NCI-H2029 treated with DMSO at 0.1 percent for 48 hours (cell line): ENCODE results near the gene NHP2.
"Not testable (repeated sequence)": the region's sequence is repeated elsewhere in the genome, so short reads cannot be mapped to it uniquely, and the experiment has no call there.

ENCODE experiments used
- DNase-seq: peaks from one replicate; lab custom pipeline; 2025; lab: John Stamatoyannopoulos, UW

The NHP2 gene

DNA sequence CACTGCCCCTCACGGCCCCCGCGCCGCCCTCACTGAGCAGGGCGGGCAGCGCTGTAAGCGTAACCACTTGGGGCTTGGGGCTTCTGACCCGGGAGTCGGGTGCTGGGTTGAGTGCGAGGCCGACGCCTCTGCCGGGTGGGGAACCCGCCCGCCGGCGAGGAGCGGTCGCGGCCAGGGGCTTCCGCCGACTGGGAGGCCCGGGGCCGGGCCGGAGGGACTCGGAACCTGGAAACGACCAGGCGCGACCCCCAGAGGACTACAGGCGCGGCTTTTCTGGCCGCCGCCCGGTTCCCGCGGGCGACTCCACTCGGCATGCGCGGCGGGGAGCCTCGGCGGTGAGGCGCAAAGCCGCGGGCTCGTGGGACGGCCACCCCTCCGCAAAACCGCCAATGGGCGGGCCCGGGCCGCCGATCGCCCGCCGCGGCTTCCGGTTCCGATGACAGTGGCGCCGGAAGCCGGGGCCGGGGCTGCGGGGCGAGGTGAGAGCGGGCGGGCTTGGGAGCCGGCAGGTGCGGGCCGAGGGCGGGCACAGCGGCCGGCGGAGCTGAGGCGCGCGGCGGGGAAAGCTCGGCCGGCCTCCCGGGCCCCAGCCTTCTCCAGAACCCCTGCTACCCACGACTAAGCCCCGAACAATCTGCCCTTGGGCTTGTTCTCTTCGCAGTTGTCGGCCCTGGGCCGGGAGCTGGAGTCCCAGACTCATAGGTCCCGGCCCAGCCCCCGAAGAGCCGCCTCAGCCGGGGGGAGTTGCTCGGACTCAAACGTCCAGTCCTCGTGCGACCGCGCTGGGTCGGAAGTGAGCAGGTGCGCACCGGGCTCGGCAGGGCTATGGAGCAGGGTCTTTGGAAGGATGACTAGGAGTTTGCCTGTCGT lies 22.9 kb downstream of the NHP2 start, which contains the start of gene RMND5B:
Gene RMND5B (plus strand): TSS at position 439 of the 870 bp plus-strand sequence. CDS start 7,106 bp downstream, outside the sequence.
- DNase-seq, result peak; percentile 45

DNA sequence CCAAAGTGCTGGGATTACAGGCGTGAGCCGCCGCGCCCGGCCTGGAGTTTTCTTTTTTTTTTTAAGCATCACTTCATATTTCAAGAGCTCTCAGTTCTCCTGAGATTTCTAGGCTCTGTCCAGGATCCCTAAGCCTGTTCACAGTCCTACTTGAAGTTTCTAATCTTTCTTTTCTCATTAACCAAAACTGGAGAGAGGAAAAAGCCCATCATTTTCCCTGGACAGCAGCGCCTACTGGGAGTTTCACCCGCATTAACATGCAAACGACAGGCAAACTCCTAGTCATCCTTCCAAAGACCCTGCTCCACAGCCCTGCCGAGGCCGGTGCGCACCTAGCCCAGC lies 23.5 kb downstream of the NHP2 start:
- not testable (repeated sequence) for DNase-seq

DNA sequence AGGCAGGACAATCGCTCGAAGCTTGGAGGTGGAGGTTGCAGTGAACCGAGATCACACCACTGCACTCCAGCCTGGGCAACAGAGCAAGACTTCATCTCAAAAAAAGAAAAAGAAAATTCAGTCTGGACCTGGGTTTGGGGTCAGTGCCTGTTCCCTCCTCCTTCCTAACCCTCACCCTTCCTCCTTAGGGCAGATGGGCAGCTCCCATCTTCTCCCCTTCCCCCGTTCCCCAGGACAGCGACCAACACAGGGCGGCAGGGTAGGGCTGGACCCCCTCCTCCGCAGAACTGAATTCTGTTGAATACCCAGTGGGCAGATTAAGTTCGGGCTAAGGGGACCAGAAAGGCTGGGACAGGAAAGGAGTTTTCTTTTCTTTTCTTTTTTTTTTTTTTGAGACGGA lies 24.4 kb downstream of the NHP2 start:
- no peak for DNase-seq

DNA sequence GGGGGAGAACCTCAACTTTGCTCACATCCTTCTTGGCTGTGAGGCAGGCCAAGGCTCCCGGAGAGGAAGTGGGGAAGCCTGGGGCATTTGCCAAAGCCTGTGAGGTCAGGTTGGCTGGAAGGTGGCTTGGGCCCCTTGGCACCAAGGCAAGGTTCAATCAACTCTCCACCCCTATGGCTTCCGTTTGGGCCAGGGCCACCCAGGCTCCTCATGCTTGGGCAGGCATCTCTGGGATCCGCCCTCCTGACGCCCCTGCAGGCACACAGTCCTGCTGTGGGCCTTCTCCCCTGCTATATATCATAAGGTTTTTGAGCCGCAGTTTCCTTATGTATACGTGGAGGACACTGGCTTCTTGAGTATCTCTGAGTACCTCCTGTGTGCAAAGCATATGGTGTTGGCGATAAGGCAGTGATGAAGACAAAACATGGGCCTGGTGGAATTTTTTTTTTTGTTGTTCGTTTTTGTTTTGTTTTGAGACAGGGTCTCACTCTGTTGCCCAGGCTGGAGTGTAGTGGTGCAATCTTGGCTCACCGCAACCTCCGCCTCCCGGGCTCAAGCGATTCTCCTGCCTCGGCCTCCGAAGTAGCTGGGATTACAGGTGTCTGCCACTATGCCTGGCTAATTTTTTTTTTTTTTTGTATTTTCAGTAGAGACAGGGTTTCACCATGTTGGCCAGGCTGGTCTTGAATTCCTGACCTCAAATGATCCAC lies 26.2 kb downstream of the NHP2 start:
- not testable (repeated sequence) for DNase-seq

DNA sequence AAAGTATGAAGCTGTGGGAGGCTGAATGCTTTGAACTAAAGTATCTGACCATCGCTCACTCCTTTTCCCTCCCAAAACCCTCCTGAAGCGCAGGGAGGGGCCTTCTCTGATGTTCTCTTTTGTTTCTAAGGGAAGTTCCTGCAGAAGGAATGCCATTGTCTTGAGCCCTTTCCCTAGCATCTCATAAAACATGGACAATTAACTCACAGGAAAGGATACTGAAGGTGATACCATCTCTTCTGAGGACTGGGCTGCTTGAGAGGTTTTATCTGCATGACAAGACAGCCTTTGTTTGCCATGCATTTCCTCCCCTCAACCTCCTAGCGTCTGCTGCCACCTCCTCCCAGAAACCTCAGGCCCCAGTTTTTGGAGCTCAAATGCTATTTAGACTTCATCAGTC lies 27.1 kb downstream of the NHP2 start:
- DNase-seq, result no peak

DNA sequence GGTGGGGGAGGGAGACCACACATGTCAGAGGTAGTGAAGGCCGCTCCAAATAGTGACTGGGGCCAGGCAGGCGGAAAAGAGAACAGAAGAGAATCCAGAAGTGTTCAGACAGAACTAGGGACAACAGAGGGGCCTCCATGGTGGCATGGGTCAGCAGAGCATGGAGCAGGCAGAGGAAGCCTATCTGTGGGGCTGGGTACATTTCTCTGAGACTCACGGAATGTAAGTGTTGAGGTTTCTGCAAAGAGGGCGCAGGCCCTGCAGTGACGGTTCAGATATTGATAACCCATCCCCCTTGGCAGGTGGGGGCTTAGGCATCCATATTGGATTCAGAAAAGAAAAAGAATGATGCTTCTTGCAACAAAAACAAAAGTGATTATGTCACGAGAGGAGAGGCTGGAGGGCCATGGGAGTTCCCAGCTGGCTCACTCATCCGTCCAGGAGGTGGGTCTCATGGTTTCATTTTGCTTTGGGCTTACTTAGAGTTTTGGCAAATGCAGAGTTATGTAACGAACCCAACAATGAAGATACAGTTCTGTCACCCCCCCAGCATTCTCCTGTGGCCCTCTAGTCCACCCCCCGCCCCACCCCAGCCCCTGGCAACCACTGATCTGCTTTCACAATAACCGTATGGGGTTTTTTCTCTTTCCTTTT lies 28.3 kb downstream of the NHP2 start:
- DNase-seq, result no peak

DNA sequence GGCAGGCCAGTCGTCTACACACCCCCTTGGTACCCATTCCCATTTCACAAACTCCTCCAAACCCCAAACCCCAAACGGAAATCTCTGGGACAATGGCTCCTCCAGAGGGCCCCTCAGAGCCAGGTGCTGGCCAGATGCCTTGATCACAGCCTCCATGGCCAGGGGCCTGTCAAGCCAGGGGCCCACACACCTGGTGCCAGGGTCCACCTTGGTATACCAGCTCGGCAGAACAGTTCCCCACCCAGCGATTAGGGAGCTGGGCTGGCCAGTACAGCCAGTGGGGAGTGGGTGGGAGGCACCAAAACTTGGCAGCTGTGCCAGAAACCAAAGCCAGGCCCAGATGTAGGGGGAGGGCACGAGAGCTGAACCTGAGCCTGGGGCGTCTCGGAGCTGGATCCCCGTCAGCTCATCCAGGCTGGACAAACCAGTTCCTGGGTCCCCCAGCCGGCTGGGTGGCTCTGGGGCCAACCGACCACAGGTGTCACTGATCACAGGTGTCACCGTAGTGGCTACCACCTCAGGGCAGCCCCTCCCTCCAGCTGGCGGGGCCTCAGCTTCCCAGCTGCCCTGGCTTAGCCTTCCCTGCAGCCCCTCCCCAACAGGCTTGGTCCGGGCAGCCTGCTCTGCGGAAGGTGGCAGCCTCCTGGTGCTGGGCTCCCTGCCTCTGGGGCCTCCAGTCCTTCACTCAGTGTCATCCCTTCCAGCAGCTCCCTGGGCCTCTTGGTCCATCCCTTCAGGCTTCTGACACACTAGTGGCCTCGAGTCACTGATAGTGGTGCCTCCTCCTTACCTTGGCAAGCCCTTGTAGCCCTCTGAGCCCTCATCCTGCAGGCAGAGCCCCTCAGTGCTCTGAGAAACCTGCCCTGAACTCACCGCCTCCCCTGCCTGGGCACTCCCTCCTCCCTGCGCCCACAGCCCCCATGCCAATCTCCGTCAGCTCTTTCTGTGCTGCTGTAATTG lies 29.4 kb downstream of the NHP2 start:
- no peak for DNase-seq

DNA sequence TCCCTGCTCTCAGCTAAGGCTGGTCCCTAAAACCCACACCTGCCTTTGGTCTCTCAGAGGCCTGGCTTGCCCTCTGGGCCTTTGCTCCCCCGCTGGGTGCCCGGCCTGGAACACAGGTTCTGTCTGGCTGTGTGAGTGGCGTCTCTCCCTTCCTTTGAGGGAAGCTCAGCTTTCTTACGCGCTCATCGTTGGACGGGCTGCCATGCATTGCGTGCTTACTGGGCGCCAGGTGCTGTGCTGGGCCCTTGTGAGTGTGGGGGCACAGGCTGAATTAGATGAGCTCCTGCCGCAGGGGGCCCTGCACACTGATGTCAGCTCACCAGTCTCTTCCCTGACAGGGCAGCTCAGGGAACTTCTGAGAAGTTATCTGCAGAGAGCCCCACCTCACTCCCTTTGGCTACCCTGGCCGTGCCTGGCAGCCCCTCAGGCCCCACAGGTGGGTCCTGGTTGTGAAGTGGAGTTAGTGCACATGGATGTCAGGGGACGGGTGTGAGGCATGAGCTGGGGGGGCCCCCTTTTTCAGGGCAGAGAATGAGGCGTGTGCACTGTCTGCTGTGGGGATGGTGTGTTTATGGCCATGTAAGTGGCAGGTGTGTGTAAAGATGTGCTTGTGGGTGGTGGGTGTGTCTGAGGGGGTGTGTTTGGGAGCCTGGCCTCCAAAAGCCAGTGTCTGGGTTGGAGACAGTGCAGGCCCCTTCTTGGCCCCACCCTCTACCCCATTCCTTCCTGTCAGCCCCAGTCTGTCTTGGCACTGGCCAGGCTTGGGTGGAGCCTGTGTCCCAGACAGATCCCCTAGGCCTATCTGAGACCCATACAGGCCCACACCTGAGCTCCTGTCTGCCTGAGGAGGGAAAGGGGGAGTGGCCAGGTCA lies 30.4 kb downstream of the NHP2 start:
- no peak for DNase-seq

DNA sequence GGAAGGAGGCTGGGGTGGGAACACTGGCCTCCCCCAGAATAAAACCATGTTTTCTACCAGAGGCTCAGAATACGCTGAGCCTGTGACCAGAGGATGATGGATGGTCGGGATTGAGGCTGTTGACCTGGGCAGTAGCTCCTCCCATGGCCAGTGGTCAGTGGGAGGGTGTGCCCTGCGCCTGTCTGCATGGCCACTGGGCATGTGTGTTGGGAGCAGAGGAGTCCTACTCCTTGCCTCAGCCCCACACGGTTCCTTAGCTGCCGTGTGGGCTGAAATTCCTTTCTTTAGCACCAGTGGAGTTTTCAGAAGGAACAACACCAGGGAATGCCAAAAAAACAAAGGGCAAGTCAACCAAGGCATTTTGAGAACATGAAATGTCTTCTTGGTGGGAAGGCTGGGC lies 31.3 kb downstream of the NHP2 start:
- no peak for DNase-seq

DNA sequence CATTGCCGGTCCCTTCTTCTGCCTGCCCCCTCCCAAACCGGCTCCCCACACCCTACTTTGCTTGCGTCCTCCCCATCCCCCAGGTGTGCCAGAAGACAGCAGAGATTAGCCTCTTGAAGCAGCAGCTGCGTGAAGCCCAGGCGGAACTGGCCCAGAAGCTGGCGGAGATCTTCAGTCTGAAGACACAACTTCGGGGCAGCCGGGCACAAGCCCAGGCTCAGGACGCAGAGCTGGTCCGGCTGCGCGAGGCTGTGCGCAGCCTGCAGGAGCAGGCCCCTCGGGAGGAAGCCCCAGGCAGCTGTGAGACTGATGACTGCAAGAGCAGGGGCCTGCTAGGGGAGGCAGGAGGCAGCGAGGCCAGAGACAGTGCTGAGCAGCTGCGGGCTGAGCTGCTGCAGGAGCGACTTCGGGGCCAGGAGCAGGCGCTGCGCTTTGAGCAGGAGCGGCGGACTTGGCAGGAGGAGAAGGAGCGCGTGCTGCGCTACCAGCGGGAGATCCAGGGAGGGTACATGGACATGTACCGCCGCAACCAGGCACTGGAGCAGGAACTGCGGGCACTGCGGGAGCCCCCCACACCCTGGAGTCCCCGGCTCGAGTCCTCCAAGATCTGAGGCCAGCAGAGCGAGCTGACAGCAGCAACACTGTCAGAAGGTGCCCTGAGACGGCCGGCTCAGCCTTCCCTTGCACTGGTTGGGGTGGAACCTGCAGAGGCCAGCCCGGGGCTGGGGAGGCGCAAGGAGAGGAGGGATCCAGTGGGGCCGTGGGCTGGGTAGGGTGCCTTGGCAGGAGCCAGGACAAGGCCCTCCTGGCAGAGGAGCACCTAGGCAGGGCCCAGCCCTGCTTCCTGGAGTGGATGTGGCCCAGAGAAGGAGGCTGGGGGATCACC lies 32.1 kb downstream of the NHP2 start:
- DNase-seq, result no peak

DNA sequence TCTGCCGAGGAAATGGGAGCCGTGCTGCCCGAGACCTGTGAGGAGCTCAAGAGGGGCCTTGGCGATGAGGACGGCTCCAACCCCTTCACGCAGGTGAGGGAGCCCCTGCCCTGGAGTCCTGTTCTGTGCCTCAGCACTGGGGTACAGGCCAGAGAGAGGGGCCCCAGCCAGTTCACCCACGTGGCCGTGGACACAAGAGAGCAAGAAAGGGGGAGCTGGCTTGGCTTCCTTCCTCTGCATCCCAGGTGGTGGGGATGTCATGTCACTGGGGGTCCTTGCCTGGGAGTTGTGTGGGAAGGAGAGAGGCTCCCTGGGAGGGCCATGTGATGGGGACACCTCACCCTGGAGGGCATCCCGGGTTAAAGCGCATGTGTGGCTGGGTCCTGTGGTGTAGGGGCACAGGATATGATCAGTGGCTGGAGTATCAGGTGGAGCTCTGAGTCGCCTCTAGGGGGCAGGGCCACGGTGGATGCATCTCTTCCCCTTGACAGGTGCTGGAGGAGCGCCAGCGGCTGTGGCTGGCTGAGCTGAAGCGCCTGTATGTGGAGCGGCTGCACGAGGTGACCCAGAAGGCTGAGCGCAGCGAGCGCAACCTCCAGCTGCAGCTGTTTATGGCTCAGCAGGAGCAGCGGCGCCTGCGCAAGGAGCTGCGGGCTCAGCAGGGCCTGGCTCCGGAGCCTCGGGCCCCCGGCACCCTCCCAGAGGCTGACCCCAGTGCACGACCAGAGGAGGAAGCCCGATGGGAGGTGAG lies 32.9 kb downstream of the NHP2 start:
- peak; percentile 83 for DNase-seq

DNA sequence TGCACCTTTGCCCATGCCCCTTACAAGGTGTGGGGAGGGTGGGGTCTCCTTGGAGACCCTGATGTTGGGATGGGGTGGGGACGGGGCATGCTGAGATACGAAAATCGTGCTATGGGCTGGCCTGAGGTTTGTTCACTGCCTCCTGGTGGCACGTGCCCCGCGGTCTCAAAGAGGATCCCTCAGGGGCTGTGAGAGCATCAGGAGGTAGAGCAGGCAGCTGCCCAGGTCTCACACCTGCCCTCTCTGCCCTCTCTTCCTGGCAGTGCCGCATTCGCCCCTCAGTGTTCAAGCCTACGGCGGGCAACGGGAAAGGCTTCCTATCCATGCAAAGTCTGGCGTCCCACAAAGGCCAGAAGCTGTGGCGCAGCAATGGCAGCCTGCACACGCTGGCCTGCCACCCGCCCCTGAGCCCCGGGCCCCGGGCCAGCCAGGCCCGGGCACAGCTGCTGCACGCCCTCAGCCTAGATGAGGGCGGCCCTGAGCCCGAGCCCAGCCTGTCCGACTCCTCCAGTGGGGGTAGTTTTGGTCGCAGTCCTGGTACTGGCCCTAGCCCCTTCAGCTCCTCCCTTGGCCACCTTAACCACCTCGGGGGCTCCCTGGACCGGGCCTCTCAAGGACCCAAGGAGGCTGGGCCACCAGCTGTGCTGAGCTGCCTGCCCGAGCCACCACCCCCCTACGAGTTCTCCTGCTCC lies 33.6 kb downstream of the NHP2 start:
- no peak for DNase-seq

DNA sequence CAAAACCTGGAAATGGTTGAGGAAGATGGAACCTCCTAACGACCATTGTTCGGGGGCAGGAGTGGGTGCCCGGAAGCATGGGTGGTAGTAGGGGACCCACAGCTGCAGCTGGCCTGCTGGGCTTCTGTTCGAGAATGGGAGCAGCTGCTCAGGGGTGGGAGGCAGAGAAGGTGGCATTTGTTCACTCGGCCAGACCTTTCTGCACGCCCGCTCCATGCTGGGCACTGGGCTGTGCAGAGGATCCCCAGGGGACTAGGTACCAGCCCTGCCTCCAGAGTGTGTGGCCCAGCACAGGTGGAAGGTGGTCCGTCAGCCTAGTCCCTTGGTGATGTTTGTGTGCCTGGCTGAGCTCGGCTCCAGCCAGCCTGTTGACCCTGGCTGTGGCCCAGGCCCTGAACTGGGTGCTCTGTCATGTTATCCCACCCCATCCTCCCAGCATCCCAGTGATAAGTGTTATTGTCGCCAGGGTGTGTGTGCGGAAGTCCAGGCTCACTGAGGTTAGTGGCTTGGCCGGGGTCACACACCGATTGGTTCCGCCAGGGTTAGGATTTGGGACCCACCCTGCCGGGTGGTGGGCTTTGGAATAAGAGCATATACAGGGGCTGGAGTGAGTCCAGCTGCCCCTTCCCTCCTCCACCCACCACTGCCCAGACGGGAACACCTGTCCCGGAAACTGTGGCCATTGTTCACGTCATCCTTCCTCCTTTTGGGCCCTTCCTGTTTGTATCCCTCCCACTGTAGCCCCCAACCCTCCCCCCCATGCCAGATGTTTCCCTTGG lies 35.6 kb downstream of the NHP2 start:
- no peak for DNase-seq

DNA sequence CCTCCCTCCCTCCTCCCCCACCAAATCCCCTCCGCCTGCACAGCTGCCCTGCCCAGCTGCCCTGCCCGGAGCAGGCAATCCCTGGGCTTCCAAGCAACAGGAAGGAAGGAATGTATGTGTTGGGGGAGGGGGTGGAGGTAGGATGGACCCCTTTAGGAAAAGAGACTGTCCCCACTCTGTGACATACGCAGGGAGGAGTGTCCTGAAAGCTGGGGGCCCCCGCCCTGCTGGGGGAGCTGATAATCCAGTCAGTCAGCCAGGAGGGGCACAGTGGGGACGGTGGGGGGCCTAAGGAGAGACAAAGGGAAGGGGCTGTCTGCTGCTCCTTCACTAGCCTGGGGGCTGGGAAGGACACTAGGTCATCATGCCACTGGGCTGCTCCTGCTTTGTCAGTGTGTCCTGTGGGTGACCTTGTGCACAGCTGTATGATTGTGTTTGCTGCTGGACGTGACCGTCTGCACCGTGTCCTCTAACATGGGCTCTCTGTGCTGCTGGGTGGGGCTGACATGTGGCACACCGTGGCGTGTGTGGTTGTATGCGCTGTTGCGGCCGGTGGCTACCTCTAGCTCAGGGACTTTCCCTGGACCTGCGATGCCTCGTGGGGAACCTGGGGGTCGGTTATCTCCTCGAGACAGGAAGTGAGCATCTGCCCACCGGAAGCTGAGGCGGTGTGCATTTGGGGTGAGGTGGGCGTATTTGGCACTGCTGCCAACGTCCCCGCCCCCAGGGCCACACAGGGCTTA lies 37.4 kb downstream of the NHP2 start:
- DNase-seq, result no peak

DNA sequence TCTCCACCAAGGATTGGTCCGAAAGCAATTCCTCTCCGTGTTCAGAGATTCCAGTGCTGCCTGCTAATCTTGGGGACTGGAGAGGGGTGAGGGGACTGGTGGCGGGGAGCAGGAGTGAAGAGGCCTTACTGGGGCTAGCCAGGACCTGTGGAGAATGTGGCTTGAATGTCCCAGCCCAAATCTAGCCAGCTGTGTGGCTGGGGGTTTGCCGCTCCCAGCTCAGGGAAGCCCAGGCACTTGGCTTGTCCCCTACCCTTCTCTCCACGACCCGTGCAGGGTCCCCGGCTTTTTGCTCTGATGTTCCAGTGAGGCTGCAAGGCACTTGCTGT lies 37.9 kb downstream of the NHP2 start:
- no peak for DNase-seq

DNA sequence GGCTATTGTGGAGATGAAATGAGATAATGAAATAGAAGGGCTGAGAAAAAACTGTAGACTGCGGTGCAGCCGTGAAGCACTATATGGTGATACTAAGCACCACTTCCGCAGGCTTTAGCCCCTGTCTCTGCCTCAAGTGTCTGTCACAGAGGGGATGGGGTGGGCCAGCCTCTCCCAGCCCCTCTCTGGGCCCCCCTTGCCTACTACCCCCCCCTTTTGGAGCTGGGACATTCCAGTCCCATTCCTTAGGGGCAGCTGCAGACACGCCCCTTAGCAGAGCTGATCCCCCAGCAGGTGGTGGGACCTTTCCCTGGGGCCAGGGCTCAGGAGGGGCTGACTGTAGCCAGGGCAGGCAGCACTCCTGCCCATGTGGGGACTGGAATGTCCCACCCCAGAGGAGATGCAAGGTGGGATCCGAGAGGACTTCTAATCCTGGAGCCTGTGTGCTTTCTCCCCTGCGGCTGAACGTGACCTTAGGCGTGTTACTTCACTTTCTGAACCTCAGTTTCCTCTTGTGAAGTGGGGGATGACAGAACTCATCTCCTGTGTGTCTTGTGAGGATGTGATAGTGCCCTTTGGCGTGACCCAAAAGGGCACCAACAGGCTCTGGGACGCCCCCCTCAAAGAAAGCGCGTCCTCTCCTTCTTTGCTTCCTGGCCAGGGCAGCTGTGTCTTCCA lies 38.4 kb downstream of the NHP2 start:
- DNase-seq, result no peak
